CD4-positive, alpha-beta T cell (primary cell): ENCODE data around the gene PACSIN2. TPM values are rescaled to one million over a fixed set of nuclear protein-coding genes. Genes with fewer than 3 reads are reported as not detected.

Source experiments
- ATAC-seq: fragments of 200-7000 bp; cut with Tn5 transposase; one replicate; pipeline ENCODE4 v1.10.0; 2022; ENCODE audit warnings: mild to moderate bottlenecking; ENCODE audit not compliant: poor library complexity
- CTCF ChIA-PET: fragments of 350-600 bp; sonication (Branson Sonifier 250); formaldehyde crosslinking; loops from one replicate; lab custom pipeline; 2021; ENCODE audit warnings: antibody characterized with exemption, inconsistent platforms; lab: Charles Lee
- POLR2A ChIA-PET: fragments of 350-600 bp; sonication (Branson Sonifier 250); formaldehyde crosslinking; loops from one replicate; lab custom pipeline; 2021; ENCODE audit warnings: antibody characterized with exemption, inconsistent platforms; lab: Charles Lee
- DNase-seq, 14 experiments: peaks; one replicate each; pipeline ENCODE4 v3.0.0-alpha.2; 2013 to 2020; ENCODE audit warnings: mixed read lengths in 2 of 14
- H3K27ac ChIP-seq, 2 donors: one replicate each; pipeline versions ENCODE4 v1.5.1 to v1.7.0; 2013; ENCODE audit warnings: low read length in 2 of 2, low read depth in 1 of 2, mild to moderate bottlenecking in 1 of 2
- H3K27me3 ChIP-seq, 2 experiments: 1 replicate in 1 of 2; 2 replicates in 1 of 2; pipeline versions ENCODE4 v1.6.1 to v1.7.0; 2013; ENCODE audit warnings: low read length in 2 of 2, control low read depth in 1 of 2, mild to moderate bottlenecking in 1 of 2, moderate library complexity in 1 of 2; ENCODE audit not compliant: insufficient read depth in 2 of 2, control insufficient read depth in 1 of 2
- H3K36me3 ChIP-seq: one replicate; pipeline ENCODE4 v1.6.1; 2013; ENCODE audit warnings: low read length, control low read depth; ENCODE audit not compliant: insufficient read depth
- H3K4me1 ChIP-seq: one replicate; pipeline ENCODE4 v1.6.1; 2013; ENCODE audit warnings: low read length, control low read depth; ENCODE audit not compliant: insufficient read depth
- H3K4me3 ChIP-seq: one replicate; pipeline ENCODE4 v1.5.1; 2013; ENCODE audit warnings: mild to moderate bottlenecking, low read length, moderate library complexity
- H3K9me3 ChIP-seq, 2 experiments: 1 replicate in 1 of 2; 2 replicates in 1 of 2; pipeline versions ENCODE4 v1.6.1 to v1.7.0; 2013; ENCODE audit warnings: low read length in 2 of 2, mild to moderate bottlenecking in 2 of 2, control low read depth in 1 of 2, moderate library complexity in 1 of 2; ENCODE audit not compliant: control insufficient read depth in 1 of 2, insufficient read depth in 1 of 2
- H3K27ac Mint-ChIP-seq: one replicate; pipeline ENCODE4 v1.8.0; 2020; ENCODE audit warnings: mixed read lengths
- H3K27me3 Mint-ChIP-seq: one replicate; pipeline ENCODE4 v1.8.0; 2021; ENCODE audit warnings: mixed read lengths
- H3K36me3 Mint-ChIP-seq: one replicate; pipeline ENCODE4 v1.8.0; 2021; ENCODE audit warnings: low read depth, mixed read lengths
- H3K4me1 Mint-ChIP-seq: one replicate; pipeline ENCODE4 v1.8.0; 2021; ENCODE audit warnings: low read depth, mixed read lengths
- H3K4me3 Mint-ChIP-seq: one replicate; pipeline ENCODE4 v1.8.0; 2020; ENCODE audit warnings: mild to moderate bottlenecking, mixed read lengths
- H3K9me3 Mint-ChIP-seq: one replicate; pipeline ENCODE4 v1.8.0; 2020; ENCODE audit warnings: mixed read lengths
- CTCF ChIP-seq: fragments of 200-600 bp; IDR thresholded peaks from one replicate; pipeline ENCODE4 v1.8.0; 2022; ENCODE audit warnings: antibody characterized with exemption, mild to moderate bottlenecking
- intact Hi-C, 2 experiments: fragments of 100-400 bp; cut with DNase I in 1 of 2; cut with micrococcal nuclease in 1 of 2; formaldehyde crosslinking; loops; one replicate each; pipeline versions ENCODE4 v1.15.1 to v1.9.0; 2023 to 2025; cut with DNase I, micrococcal nuclease
- total RNA-seq, 174 experiments: library from RNA in 2 of 174; stranded (reverse) in 2 of 174; gene quantifications; one replicate each; pipeline ENCODE4 v1.2.3 and lab custom pipeline; 2021 to 2026

Gene PACSIN2
- total RNA-seq, 2 experiments from 2014 or later = 23.3 to 25.5 TPM

DNA sequence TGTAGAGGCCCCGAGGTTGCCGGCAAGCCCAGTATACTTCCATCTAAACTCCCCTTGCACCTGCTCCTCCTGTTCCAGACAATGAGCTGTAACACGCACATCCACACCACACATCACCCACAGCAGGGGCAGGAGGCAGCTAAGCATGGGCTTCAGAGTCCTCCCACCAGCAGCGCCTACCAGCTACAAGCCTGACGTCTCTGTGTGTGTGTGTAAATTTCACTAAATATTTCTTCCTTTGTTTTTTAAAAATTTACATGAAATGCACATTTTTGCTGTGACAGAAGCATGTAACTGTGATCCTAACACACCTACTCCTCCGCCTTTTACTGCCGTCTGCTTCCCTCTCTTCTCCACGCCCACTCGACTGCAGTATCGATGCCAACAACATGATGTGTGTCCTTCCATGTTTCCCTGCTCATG is 29.4 kb upstream of the PACSIN2 start:
- DNase-seq = no peak
- H3K27ac ChIP-seq = no peak overlapping the region
- TF ChIP-seq CTCF = no peak
- no peak for ATAC-seq
- Mint-ChIP-seq H3K9me3 (no peaks in the 10 kb centered on the region), H3K27me3 (no peaks in the 10 kb centered on the region), H3K36me3 (peaks cover 6% of the 10 kb centered on the region), H3K4me1 (no peaks in the 10 kb centered on the region), H3K27ac (no peak overlapping the region), H3K4me3 (no peak overlapping the region)
- H3K4me1 ChIP-seq = no peaks in the 10 kb centered on the region
- H3K9me3 ChIP-seq = no peaks in the 10 kb centered on the region
- no peak overlapping the region for H3K4me3 ChIP-seq
- intact Hi-C loops = no loop called here
- ChIA-PET POLR2A (no interaction called here), CTCF (no interaction called here)
- H3K36me3 ChIP-seq = peaks cover 4% of the 10 kb centered on the region
- H3K27me3 ChIP-seq = no peaks in the 10 kb centered on the region

- Mint-ChIP-seq H3K27ac (no peak overlapping the region), H3K4me1 (no peaks in the 10 kb centered on the region), H3K4me3 (no peak overlapping the region), H3K36me3 (peaks cover 6% of the 10 kb centered on the region), H3K27me3 (no peaks in the 10 kb centered on the region), H3K9me3 (no peaks in the 10 kb centered on the region)
- CTCF ChIA-PET = no interaction called here
- Histone ChIP-seq H3K27ac (no peak overlapping the region), H3K9me3 (no peaks in the 10 kb centered on the region), H3K4me1 (no peaks in the 10 kb centered on the region), H3K4me3 (no peak overlapping the region), H3K27me3 (no peaks in the 10 kb centered on the region), H3K36me3 (peaks cover 4% of the 10 kb centered on the region)
- intact Hi-C loops = no loop called here
- POLR2A ChIA-PET = no interaction called here
- DNase-seq (no peak), ATAC-seq (no peak)
- no peak for TF ChIP-seq CTCF
Observed at GRCh38 chr22:43042101-43042780, 27.3 kb upstream of the PACSIN2 start.

DNA sequence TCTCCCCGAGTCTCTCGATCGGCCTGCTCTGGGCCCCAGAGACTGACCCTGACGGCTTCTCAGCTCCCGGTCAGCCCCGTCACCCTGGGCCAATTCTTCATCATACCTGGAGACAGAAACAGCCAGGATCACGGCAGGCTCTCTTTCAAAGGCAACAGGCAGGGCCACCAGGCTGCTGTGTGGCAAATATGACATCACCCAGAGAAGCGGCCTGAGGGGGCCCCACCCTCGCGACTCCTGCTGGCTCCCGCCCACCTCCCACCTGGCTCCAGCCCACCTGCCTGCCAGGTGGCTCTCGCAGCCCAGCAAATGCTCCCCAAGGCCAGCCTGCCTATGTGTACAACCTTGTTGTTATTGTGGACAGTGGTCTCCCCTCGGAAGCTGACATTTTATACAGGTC is 24.9 kb upstream of the PACSIN2 start:
- Mint-ChIP-seq H3K4me3 (no peak overlapping the region), H3K36me3 (no peaks in the 10 kb centered on the region), H3K9me3 (no peaks in the 10 kb centered on the region), H3K4me1 (no peaks in the 10 kb centered on the region), H3K27me3 (no peaks in the 10 kb centered on the region), H3K27ac (no peak overlapping the region)
- ATAC-seq (no peak), DNase-seq (no peak)
- no peaks in the 10 kb centered on the region for H3K27me3 ChIP-seq
- ChIA-PET CTCF (no interaction called here), POLR2A (no interaction called here)
- H3K4me1 ChIP-seq = no peaks in the 10 kb centered on the region
- H3K4me3 ChIP-seq = no peak overlapping the region
- peaks cover 0 to 3% of the 10 kb centered on the region in 2 experiments for H3K9me3 ChIP-seq
- H3K36me3 ChIP-seq = no peaks in the 10 kb centered on the region
- H3K27ac ChIP-seq = no peak overlapping the region
- intact Hi-C loops = no loop called here
- TF ChIP-seq CTCF = no peak
